GM12801 (cell line): ENCODE measurements around the gene HSPB2.

Source experiments
- TF ChIP-seq, protein P1 (sequence below): IDR thresholded peaks from one replicate; pipeline ENCODE4 v1.5.1; 2011; ENCODE audit warnings: control low read depth; ENCODE audit not compliant: insufficient read length; ENCODE audit errors: extremely low read depth

HSPB2 gene, protein sequence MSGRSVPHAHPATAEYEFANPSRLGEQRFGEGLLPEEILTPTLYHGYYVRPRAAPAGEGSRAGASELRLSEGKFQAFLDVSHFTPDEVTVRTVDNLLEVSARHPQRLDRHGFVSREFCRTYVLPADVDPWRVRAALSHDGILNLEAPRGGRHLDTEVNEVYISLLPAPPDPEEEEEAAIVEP

DNA sequence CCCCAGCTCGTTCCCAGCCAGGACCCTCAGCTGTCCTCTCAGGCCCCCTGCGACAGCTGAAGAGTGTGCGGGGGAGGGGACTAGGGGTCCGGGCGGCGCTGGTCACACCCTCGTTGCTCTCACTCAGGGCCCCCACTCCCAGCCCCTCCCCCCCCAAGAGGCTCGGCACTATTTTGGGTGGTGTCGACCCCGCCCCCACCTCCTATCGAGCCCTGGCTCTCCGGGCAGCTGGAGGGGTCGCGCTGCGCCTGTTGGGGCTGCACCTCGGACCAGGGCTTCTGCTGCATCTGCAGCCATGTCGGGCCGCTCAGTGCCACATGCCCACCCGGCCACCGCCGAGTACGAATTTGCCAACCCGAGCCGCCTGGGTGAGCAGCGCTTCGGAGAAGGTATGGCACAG lies at the start of gene HSPB2:
HSPB2 (plus strand) TSS at position 200 of the 400 bp plus-strand sequence; CDS start at position 296, 96 bp downstream.
- TF ChIP-seq, protein P1, sequence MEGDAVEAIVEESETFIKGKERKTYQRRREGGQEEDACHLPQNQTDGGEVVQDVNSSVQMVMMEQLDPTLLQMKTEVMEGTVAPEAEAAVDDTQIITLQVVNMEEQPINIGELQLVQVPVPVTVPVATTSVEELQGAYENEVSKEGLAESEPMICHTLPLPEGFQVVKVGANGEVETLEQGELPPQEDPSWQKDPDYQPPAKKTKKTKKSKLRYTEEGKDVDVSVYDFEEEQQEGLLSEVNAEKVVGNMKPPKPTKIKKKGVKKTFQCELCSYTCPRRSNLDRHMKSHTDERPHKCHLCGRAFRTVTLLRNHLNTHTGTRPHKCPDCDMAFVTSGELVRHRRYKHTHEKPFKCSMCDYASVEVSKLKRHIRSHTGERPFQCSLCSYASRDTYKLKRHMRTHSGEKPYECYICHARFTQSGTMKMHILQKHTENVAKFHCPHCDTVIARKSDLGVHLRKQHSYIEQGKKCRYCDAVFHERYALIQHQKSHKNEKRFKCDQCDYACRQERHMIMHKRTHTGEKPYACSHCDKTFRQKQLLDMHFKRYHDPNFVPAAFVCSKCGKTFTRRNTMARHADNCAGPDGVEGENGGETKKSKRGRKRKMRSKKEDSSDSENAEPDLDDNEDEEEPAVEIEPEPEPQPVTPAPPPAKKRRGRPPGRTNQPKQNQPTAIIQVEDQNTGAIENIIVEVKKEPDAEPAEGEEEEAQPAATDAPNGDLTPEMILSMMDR = no peak

DNA sequence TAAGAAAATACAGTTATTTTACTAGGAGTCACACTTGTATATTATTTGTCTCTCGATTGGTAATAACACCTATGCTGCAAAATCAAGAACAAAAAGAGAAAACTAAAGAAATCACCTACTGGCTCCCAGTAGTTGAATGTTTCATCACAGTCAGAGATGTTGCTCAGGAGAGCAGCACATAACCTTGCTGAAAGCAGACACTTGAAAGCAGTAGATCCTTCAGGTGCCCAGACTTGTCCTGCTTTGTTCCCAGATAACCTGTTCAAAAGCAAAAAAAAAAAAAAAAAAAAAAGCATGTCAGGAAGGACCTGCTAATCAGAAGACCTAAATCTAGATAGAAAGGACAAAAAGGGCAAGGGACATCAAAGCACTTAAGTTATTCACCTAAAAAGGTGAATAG lies 42.4 kb upstream of the HSPB2 start:
- TF ChIP-seq, protein P1 = no peak

DNA sequence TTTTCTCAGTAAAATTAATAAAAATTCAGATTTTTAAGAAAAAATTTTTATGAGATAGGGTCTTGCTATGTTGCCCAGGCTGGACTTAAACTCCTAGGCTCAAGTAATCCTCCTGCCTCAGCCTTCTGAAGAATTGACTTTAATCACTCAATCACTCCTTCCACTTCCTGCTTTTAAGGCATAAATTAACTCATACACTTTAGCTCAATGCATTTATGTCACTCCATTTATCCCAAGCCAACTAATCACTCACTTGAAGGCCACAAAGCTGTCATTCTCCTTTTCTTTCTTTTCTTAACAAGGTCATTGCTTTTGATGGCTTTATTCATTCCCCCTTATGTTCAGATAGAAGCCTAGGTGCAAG lies 42.0 kb upstream of the HSPB2 start:
- TF ChIP-seq, protein P1 = no peak

DNA sequence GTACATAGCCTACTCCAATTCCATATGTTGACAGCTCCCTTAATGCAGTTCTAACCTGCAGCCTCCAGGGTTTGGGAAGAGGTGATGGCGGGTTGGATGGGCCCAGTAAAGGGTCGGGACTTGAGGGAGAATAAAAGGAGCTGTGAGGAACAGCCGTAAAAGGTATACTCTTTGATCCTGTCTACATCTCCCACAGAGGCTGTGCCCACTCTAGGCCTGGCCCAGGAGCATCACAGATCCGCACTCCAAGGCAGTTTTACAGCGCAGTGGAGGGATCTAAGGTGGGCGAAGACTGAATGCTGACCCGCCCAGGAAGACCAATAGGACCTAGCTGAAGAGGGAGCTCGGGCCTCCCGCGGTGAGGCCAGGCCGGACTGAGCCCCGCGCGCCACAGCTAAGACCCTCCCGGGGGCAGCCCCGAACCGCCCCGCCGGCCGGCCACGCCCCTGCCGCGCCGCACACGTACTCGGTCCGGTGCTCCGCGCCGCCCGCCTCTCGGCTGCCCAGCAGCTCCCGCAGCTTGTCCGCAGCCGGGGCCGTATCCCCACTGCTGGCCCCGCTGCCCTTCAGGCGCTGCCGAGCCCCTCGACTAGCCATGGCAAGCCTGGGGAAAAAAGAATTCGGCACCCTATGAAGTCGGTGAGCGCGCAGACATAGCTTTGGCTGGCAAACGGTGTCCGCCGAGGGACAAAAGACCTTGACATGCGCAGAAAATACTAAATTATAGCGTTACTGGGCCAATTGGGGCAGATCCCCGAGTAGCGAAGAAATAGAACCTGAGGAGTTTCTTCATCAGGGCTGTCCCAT lies 41.4 kb upstream of the HSPB2 start, which contains the start of gene ALG9:
ALG9 (minus strand) TSS at position 696 of the 807 bp plus-strand sequence; CDS start at position 597, 99 bp downstream.
- TF ChIP-seq, protein P1 = no peak

DNA sequence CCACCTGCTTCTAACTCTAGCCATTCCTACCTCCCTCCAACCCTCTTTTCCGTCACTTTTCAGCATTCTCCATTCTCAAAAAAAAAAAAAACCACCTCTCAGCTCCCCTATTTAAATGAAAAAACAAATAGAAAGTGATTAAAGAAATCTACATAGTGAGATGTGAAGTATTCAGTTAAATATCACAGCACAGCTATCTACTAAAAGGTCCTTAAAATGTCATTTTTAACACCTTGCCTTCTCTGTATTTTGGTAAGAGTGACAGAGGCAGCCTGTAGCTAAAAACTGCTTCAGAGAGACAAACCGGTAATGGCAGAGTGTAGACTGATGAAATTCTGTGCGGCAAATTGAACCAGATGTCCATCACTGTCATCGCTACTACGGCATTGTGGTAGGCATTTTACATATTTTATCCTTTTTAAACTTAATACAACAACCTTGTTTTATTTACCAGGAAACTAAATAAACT lies 40.8 kb upstream of the HSPB2 start:
- TF ChIP-seq, protein P1 = no peak

DNA sequence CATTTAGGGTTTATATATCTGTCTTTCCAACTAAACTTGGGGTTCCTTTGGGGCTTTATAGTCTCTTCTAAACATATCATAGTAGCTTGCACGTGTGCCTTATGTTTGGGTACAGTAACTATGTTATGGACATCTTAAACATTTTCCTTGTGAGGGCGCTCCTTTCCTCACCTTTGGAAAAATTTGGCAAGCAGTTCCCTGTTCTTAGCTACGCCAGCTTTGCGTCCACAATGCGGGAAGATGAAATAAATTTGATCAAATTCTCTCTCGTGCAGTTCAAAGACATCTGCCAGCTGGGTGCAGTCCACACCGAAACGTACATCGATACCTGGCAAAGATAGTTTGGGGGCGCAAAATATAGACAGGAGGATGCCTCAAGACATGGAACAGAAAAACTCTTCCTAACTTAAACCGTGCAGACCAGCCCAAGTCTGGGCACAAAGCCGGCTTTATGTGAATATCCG lies 34.1 kb upstream of the HSPB2 start:
- TF ChIP-seq, protein P1 = no peak

DNA sequence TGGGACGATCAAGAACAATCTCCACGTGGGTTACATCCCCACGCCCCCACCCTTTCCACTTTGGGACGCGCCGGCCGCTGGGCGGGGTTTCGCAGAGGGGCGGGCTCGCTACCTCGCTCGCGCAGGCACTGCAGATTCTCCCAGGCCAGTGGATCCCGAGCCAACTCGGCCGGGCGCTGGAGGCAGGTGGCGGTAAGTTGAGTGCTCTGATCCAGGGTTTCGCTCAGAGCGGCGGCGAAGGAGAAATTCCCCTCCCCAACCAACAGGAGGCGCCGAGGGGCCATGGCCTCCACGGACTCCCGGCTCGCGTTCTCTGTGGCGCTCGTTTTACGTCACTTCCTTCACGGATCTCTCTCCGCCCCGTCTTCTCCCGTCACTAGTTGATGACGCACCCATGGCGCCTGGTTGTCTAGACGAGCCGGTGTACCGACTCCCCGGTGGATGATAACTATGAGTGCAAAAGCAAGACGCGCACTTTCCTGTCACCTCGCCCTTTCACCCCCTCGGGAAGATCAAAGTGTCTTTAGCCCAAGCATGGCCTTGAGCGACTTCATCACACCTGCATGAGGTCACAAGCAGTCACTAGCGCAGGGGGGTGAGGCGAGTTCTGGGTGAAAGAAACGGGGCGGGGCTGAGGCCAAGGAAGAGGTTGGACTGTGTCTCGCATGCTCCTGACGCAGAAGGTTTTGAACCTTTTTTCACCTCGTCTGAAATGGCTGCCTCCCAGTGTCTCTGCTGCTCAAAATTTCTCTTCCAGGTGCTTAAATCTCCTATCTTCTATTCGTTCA lies 33.5 kb upstream of the HSPB2 start, which contains the start of the genes CFAP68 and FDXACB1:
CFAP68 (plus strand) TSS at position 693 of the 788 bp plus-strand sequence; CDS start at position 713, 20 bp downstream.
FDXACB1 (minus strand) TSS at position 317 of the 788 bp plus-strand sequence; CDS start at position 284, 33 bp downstream.
- TF ChIP-seq, protein P1 = peak; percentile 32
